ENCODE measurements around the gene LMAN1L. TPM values are rescaled to one million over a fixed set of nuclear protein-coding genes. Genes with fewer than 3 reads are reported as not detected.
A peak's percentile ranks its signal among the peaks of the same experiment; 100 is the strongest.

Gene LMAN1L
- polyA plus RNA-seq, 3 donors: 0.08 TPM; not detected in 2

DNA sequence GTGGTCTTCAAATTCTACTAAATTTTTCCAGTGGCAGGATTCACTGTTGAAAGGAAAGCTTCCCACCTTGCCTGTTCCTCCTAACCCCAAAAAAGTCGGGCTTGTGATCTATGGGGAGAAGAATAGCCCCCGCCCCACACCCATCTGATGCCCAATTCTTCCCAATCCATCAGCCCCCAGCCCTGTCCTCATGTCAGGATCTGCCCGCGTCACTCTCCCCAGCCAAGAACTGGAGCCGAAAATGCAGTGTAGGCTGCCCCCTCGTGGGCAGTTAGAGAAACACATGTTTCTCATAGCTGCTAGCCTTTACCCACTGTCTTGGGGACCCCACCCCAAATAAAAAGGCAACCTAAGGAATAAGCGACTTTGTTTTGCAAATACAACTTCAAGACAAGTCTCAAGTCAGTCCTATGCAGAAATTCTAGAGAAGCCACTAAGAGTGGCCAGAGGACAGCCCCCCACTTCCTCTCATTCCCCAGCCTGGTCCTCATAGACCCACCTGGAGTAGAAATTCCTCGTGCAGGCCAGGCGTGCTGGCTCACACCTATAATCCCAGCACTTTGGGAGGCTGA lies 43.8 kb upstream of the LMAN1L start:
- no peak overlapping the region for H2AFZ ChIP-seq (ENCODE audit: insufficient read depth, low read depth, low read length, poor library complexity, severe bottlenecking)
- no peak overlapping the region for H3K9ac ChIP-seq (ENCODE audit: insufficient read depth, low read length, poor library complexity, severe bottlenecking)

DNA sequence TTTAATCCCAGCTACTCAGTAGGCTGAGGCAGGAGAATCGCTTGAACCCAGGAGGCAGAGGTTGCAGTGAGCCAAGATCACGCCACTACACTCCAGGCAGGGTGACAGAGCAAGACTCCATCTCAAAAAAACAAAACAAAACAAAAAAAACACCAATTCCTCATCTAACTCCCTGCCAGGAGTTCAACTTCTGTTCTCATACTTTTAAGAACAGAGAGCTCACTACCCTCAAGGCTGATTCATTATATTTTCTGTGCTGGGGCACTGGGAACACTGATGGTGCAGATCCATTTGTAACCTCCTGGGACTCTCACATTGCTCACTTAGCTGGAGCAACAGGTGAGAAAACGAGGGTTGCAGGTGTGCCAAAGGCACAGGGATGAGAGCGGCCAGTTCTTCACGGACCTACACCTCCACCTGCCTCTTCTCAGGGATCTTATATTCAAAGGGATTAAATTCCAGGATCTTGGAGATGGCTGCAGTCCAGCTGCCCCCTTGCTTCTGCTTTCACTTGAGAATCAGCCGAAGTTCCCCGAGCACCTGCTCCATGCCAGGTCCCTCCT lies 43.1 kb upstream of the LMAN1L start:
- no peak for DNase-seq
- H3K9ac ChIP-seq (ENCODE audit: insufficient read depth, low read length, poor library complexity, severe bottlenecking): no peak overlapping the region
- H3K4me3 Mint-ChIP-seq: no peak overlapping the region
- peaks cover 27% of the 10 kb centered on the region for H3K4me1 Mint-ChIP-seq
- 76% methylated on average over 7 of the region's 7 CpGs for WGBS (ENCODE audit: insufficient coverage)
- H3K9me3 ChIP-seq (replicated peaks in 1 of 2; ENCODE audit: control insufficient read depth in 1 of 2, insufficient read depth in 1 of 2, low read length in 2 of 2): no peaks in the 10 kb centered on the region
- H4K20me1 ChIP-seq (ENCODE audit: insufficient read depth, low read length): no peaks in the 10 kb centered on the region
- H3K4me1 ChIP-seq (ENCODE audit: control insufficient read depth in 1 of 2, insufficient read depth in 2 of 2, low read length in 2 of 2): peaks cover 19 to 26% of the 10 kb centered on the region in 2 donors
- TF ChIP-seq, protein P1, sequence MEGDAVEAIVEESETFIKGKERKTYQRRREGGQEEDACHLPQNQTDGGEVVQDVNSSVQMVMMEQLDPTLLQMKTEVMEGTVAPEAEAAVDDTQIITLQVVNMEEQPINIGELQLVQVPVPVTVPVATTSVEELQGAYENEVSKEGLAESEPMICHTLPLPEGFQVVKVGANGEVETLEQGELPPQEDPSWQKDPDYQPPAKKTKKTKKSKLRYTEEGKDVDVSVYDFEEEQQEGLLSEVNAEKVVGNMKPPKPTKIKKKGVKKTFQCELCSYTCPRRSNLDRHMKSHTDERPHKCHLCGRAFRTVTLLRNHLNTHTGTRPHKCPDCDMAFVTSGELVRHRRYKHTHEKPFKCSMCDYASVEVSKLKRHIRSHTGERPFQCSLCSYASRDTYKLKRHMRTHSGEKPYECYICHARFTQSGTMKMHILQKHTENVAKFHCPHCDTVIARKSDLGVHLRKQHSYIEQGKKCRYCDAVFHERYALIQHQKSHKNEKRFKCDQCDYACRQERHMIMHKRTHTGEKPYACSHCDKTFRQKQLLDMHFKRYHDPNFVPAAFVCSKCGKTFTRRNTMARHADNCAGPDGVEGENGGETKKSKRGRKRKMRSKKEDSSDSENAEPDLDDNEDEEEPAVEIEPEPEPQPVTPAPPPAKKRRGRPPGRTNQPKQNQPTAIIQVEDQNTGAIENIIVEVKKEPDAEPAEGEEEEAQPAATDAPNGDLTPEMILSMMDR (IDR thresholded peaks at IDR 0.05): no peak
- H3K27me3 Mint-ChIP-seq (ENCODE audit: low read depth in 3 of 3): peaks cover 7 to 15% (median 11%) of the 10 kb centered on the region in 3 donors
- no peaks in the 10 kb centered on the region for H3K9me3 Mint-ChIP-seq
- intact Hi-C loops (cut with micrococcal nuclease): loop anchor here (1.0 to 10.0 kb wide), 6 partner anchors 17 to 397 kb away; no protein-coding TSS in a partner anchor
- no peak overlapping the region for H2AFZ ChIP-seq (ENCODE audit: insufficient read depth, low read depth, low read length, poor library complexity, severe bottlenecking)
- no peak overlapping the region for H3K4me2 ChIP-seq (replicated peaks; ENCODE audit: extremely low read depth, low read length, poor library complexity, severe bottlenecking)
- H3K79me2 ChIP-seq (ENCODE audit: insufficient read depth, low read length): no peaks in the 10 kb centered on the region
- no peak overlapping the region for H3K27ac Mint-ChIP-seq
- no peak overlapping the region for H3K4me3 ChIP-seq (replicated peaks in 1 of 3; ENCODE audit: low read depth in 2 of 3, low read length in 3 of 3)
- H3K27me3 ChIP-seq (ENCODE audit: control insufficient read depth in 2 of 2, insufficient read depth in 2 of 2, low read length in 2 of 2): peaks cover 0 to 3% of the 10 kb centered on the region in 2 donors
- H3K36me3 Mint-ChIP-seq: no peaks in the 10 kb centered on the region
- H3K36me3 ChIP-seq (replicated peaks in 1 of 2; ENCODE audit: control insufficient read depth in 1 of 2, insufficient read depth in 2 of 2, low read length in 2 of 2): no peaks in the 10 kb centered on the region
- H3K27ac ChIP-seq (ENCODE audit: low read depth in 1 of 2, low read length in 2 of 2): no peak overlapping the region

More for the DNA sequence above, 43.8 kb upstream of the LMAN1L start:
- DNase-seq: peak; percentile 60 to 75 (median 71)
- Histone ChIP-seq H3K36me3 (replicated peaks in 1 of 2; ENCODE audit: control insufficient read depth in 1 of 2, insufficient read depth in 2 of 2, low read length in 2 of 2) (no peaks in the 10 kb centered on the region), H3K4me2 (replicated peaks; ENCODE audit: extremely low read depth, low read length, poor library complexity, severe bottlenecking) (no peak overlapping the region), H3K79me2 (ENCODE audit: insufficient read depth, low read length) (no peaks in the 10 kb centered on the region), H4K20me1 (ENCODE audit: insufficient read depth, low read length) (no peaks in the 10 kb centered on the region), H3K9me3 (replicated peaks in 1 of 2; ENCODE audit: control insufficient read depth in 1 of 2, insufficient read depth in 1 of 2, low read length in 2 of 2) (no peaks in the 10 kb centered on the region), H3K4me1 (ENCODE audit: control insufficient read depth in 1 of 2, insufficient read depth in 2 of 2, low read length in 2 of 2) (peaks cover 12 to 19% of the 10 kb centered on the region in 2 donors), H3K27ac (ENCODE audit: low read depth in 1 of 2, low read length in 2 of 2) (no peak overlapping the region), H3K27me3 (ENCODE audit: control insufficient read depth in 2 of 2, insufficient read depth in 2 of 2, low read length in 2 of 2) (peaks cover 0 to 3% of the 10 kb centered on the region in 2 donors), H3K4me3 (replicated peaks in 1 of 3; ENCODE audit: low read depth in 2 of 3, low read length in 3 of 3) (no peak overlapping the region)
- no peaks in the 10 kb centered on the region for H3K36me3 Mint-ChIP-seq
- H3K27me3 Mint-ChIP-seq (ENCODE audit: low read depth in 3 of 3): peaks cover 9 to 16% (median 11%) of the 10 kb centered on the region in 3 donors
- no peak overlapping the region for H3K27ac Mint-ChIP-seq
- whole genome bisulfite sequencing (ENCODE audit: insufficient coverage): 6% methylated on average over 7 of the region's 9 CpGs
- H3K9me3 Mint-ChIP-seq: no peaks in the 10 kb centered on the region
- peak overlapping the region in 1 of 2 donors; percentile 50 for H3K4me3 Mint-ChIP-seq
- intact Hi-C loops (cut with micrococcal nuclease): loop anchor here (1.0 to 10.0 kb wide), 4 partner anchors 24 to 397 kb away; no protein-coding TSS in a partner anchor
- TF ChIP-seq, protein P1 (IDR thresholded peaks at IDR 0.05): peak; percentile 86
- peaks cover 20% of the 10 kb centered on the region for H3K4me1 Mint-ChIP-seq

All from CD14-positive monocyte (primary cell).